ENCODE data around the gene NAV2.

- TF ChIP-seq POLR2A (IDR thresholded peaks at IDR 0.05) (no peak), CTCF (IDR thresholded peaks at IDR 0.05) (no peak)
Observed at GRCh38 chr11:19723572-19724342, 11.1 kb downstream of the NAV2 start.
